Measurements from ENCODE around the gene ARL11.

- TF ChIP-seq CTCF (IDR thresholded peaks at IDR 0.05; ENCODE audit: low read length) (no peak), EZH2 (optimal IDR thresholded peaks at IDR 0.05; ENCODE audit: low read depth, low read length) (no peak), EZH2phosphoT487 (IDR thresholded peaks at IDR 0.05; ENCODE audit: low read length) (no peak)
Measured at GRCh38 chr13:49679246-49679645, 50.9 kb downstream of the ARL11 start.

All from MM.1S (cell line).